NT2/D1 (cell line): ENCODE data around the gene PRDM11.

Source experiments
- SUZ12 ChIP-seq: IDR thresholded peaks from 2 replicates; pipeline ENCODE4 v1.6.1; 2011; ENCODE audit not compliant: insufficient read length, insufficient read depth; ENCODE audit errors: extremely low read depth
- ZNF274 ChIP-seq: IDR thresholded peaks from 2 replicates; pipeline ENCODE4 v1.6.1; 2011; ENCODE audit warnings: mild to moderate bottlenecking, low read depth, low read length

- TF ChIP-seq ZNF274, result no peak
- TF ChIP-seq SUZ12, result no peak
Measured at GRCh38 chr11:45223496-45223895, 77.1 kb downstream of the PRDM11 start.
